ENCODE data around the gene TENT5C. TPM values are rescaled to one million over a fixed set of nuclear protein-coding genes. Genes with fewer than 3 reads are reported as not detected.

The TENT5C gene
- total and polyA plus RNA-seq, 9 of the 15 experiments (the other 6 are each of a cell fraction or from before 2014, with no cell fraction given), result 1.8 to 7.7 (median 4.0) TPM

- Histone ChIP-seq H3K36me3 (ENCODE audit: control insufficient read depth, insufficient read depth, low read length) (no peaks in the 10 kb centered on the region), H3K79me2 (ENCODE audit: control insufficient read depth, insufficient read depth, low read length) (no peaks in the 10 kb centered on the region), H2AFZ (ENCODE audit: low read depth, low read length) (peak overlapping the region; percentile 88), H3K27me3 (ENCODE audit: control insufficient read depth in 2 of 2, insufficient read depth in 2 of 2, low read length in 2 of 2) (no peaks in the 10 kb centered on the region), H3K9me3 (replicated peaks; ENCODE audit: control insufficient read depth, insufficient read depth, low read depth, low read length) (no peaks in the 10 kb centered on the region), H3K4me2 (ENCODE audit: insufficient read depth, low read length) (no peak overlapping the region; the same call in 1 of the 2 replicates), H3K9me1 (ENCODE audit: control insufficient read depth, insufficient read depth, low read length) (no peaks in the 10 kb centered on the region), H3K9ac (ENCODE audit: insufficient read depth in 1 of 2, low read depth in 2 of 2, low read length in 2 of 2) (peak overlapping the region in 1 of 2 experiments; percentile 35; a peak in 2 of 4 replicates), H3K27ac (ENCODE audit: extremely low read depth, low read depth, low read length) (no peak overlapping the region), H4K20me1 (replicated peaks; ENCODE audit: control insufficient read depth, insufficient read depth, low read length) (no peaks in the 10 kb centered on the region), H3K4me1 (replicated peaks in 1 of 2; ENCODE audit: control insufficient read depth in 2 of 2, insufficient read depth in 2 of 2, low read length in 2 of 2) (peaks cover 57 to 77% of the 10 kb centered on the region in 2 experiments), H3K4me3 (no peak overlapping the region)
- no peak for ATAC-seq
- intact Hi-C loops (cut with micrococcal nuclease) (loop anchor here (2.0 kb wide), 1 partner anchor 16 kb away; no protein-coding TSS in a partner anchor), in situ Hi-C loops (cut with MboI) (no loop called here)
- WGBS (ENCODE audit: insufficient coverage, low coverage, missing lambda C conversion rate), result 28% methylated on average over 3 of the region's 3 CpGs
- ChIA-PET CTCF (ENCODE audit: low intra/inter-chr PET ratio) (interaction anchor here (0.6 kb wide), 1 partner anchor 11 kb away, joined by 4 read pairs; no protein-coding TSS in a partner anchor), POLR2A (interaction anchor here (0.9 to 5.4 kb wide), 6 partner anchors 7 to 32 kb away, joined by 3 to 47 read pairs (median 6); no protein-coding TSS in a partner anchor)
- no TSS peak for BruUV-seq (replicated peaks)
- peak in 1 of 4 experiments; percentile 64 for DNase-seq (ENCODE audit: extremely low read depth in 1 of 4, low spot score in 3 of 4)
- FAIRE-seq, result peak; percentile 59
- no peak for TF ChIP-seq PREB (CRISPR knock-in tag; IDR thresholded peaks at IDR 0.05)
- TF ChIP-seq ARID1B (IDR thresholded peaks at IDR 0.05), result peak; percentile 35; the same call in 1 of the 2 replicates
- peak; percentile 77 for TF ChIP-seq ATF3 (IDR thresholded peaks at IDR 0.05)
- 0 out of 2 replicates have a peak, but pooled peaks have one; percentile 38 for TF ChIP-seq ATF3 (CRISPR knock-in tag; conservative IDR thresholded peaks at IDR 0.05)
- TF ChIP-seq JUN (IDR thresholded peaks at IDR 0.05; ENCODE audit: borderline replicate concordance, low read depth, low read length), result peak; percentile 32; the same call in 1 of the 2 replicates
- no peak for TF ChIP-seq JUN (CRISPR knock-in tag; IDR thresholded peaks at IDR 0.05; ENCODE audit: borderline replicate concordance)
- TF ChIP-seq MTA3 (IDR thresholded peaks at IDR 0.05; ENCODE audit: borderline replicate concordance), result 0 out of 2 replicates have a peak, but pooled peaks have one; percentile 27
- TF ChIP-seq HMBOX1 (IDR thresholded peaks at IDR 0.05), result peak; percentile 77; the same call in 1 of the 2 replicates
- no peak for TF ChIP-seq SFPQ (IDR thresholded peaks at IDR 0.05; ENCODE audit: low read depth, low read length)
- TF ChIP-seq AFF4 (CRISPR knock-in tag; IDR thresholded peaks at IDR 0.05), result 0 out of 2 replicates have a peak, but pooled peaks have one; percentile 41
These were observed 51.2 kb downstream of the TENT5C start for GRCh38 chr1:117657031-117657430.

All from K562 (cell line).